ENCODE measurements around the gene NPAS2.

NPAS2 gene

GRCh38 chr2:100780203-100781008, 39.5 kb upstream of the NPAS2 start:
- TF ChIP-seq CTCF (IDR thresholded peaks at IDR 0.05; ENCODE audit: low read depth, low read length, missing control alignments) = no peak
- H3K4me3 ChIP-seq (ENCODE audit: low read depth, low read length) = no peak overlapping the region
- no peak for DNase-seq (ENCODE audit: low read depth)

- no peak for DNase-seq (ENCODE audit: low read depth)
- no peak overlapping the region for H3K4me3 ChIP-seq (ENCODE audit: low read depth, low read length)
- TF ChIP-seq CTCF (IDR thresholded peaks at IDR 0.05; ENCODE audit: low read depth, low read length, missing control alignments) = no peak
Measured at GRCh38 chr2:100781009-100781325, 39.0 kb upstream of the NPAS2 start.

GRCh38 chr2:100781523-100782379, 38.2 kb upstream of the NPAS2 start:
- DNase-seq (ENCODE audit: low read depth) = no peak
- TF ChIP-seq CTCF (IDR thresholded peaks at IDR 0.05; ENCODE audit: low read depth, low read length, missing control alignments) = no peak
- no peak overlapping the region for H3K4me3 ChIP-seq (ENCODE audit: low read depth, low read length)

- TF ChIP-seq CTCF (IDR thresholded peaks at IDR 0.05; ENCODE audit: low read depth, low read length, missing control alignments) = no peak
- H3K4me3 ChIP-seq (ENCODE audit: low read depth, low read length) = no peak overlapping the region
- DNase-seq (ENCODE audit: low read depth) = no peak
Measured at GRCh38 chr2:100782380-100782878, 37.5 kb upstream of the NPAS2 start.

GRCh38 chr2:100783987-100784386, 36.0 kb upstream of the NPAS2 start:
- no peak for DNase-seq (ENCODE audit: low read depth)
- TF ChIP-seq CTCF (IDR thresholded peaks at IDR 0.05; ENCODE audit: low read depth, low read length, missing control alignments) = no peak
- H3K4me3 ChIP-seq (ENCODE audit: low read depth, low read length) = no peak overlapping the region

- no peak for TF ChIP-seq CTCF (IDR thresholded peaks at IDR 0.05; ENCODE audit: low read depth, low read length, missing control alignments)
- no peak for DNase-seq (ENCODE audit: low read depth)
- no peak overlapping the region for H3K4me3 ChIP-seq (ENCODE audit: low read depth, low read length)
Measured at GRCh38 chr2:100784681-100785080, 35.3 kb upstream of the NPAS2 start.
